H9 (cell line): ENCODE results near the gene OR10H1. TPM values are rescaled to one million over a fixed set of nuclear protein-coding genes. Genes with fewer than 3 reads are reported as not detected.
"Not testable (repeated sequence)": the region's sequence is repeated elsewhere in the genome, so short reads cannot be mapped to it uniquely, and the experiment has no call there.

ENCODE experiments used
- DNase-seq: peaks from one replicate; pipeline ENCODE4 v3.0.0-alpha.2; 2017
- H2AFZ ChIP-seq: one replicate; pipeline ENCODE4 v1.6.1; 2013; ENCODE audit warnings: mild to moderate bottlenecking, low read length, control low read depth, moderate library complexity
- H2AK5ac ChIP-seq: 2 replicates; pipeline ENCODE4 v1.6.1; 2013; ENCODE audit warnings: low read length, control low read depth, mixed read lengths; ENCODE audit not compliant: insufficient read length
- H2BK120ac ChIP-seq: one replicate; pipeline ENCODE4 v1.6.1; 2013; ENCODE audit warnings: low read depth, mild to moderate bottlenecking, low read length, control low read depth, inconsistent platforms; ENCODE audit not compliant: poor library complexity, severe bottlenecking
- H2BK12ac ChIP-seq: 2 replicates; pipeline ENCODE4 v1.6.1; 2013; ENCODE audit warnings: low read length, control low read depth, mixed read lengths, low read depth; ENCODE audit not compliant: insufficient read length
- H2BK15ac ChIP-seq: 2 replicates; pipeline ENCODE4 v1.6.1; 2013; ENCODE audit warnings: low read depth, low read length, control low read depth
- H2BK20ac ChIP-seq: one replicate; pipeline ENCODE4 v1.6.1; 2013; ENCODE audit warnings: low read depth, mild to moderate bottlenecking, low read length, control low read depth, inconsistent platforms; ENCODE audit not compliant: poor library complexity, severe bottlenecking
- H2BK5ac ChIP-seq: 2 replicates; pipeline ENCODE4 v1.6.1; 2013; ENCODE audit warnings: low read length, control low read depth, mixed read lengths; ENCODE audit not compliant: insufficient read length
- H3K14ac ChIP-seq: 2 replicates; pipeline ENCODE4 v1.6.1; 2013; ENCODE audit warnings: low read length, control low read depth; ENCODE audit not compliant: insufficient read depth
- H3K18ac ChIP-seq: 2 replicates; pipeline ENCODE4 v1.6.1; 2013; ENCODE audit warnings: low read depth, mild to moderate bottlenecking, mixed read lengths, low read length, control low read depth; ENCODE audit not compliant: insufficient read length
- H3K23ac ChIP-seq: 2 replicates; pipeline ENCODE4 v1.6.1; 2013; ENCODE audit warnings: low read length, control low read depth, mixed read lengths, low read depth; ENCODE audit not compliant: insufficient read length
- H3K23me2 ChIP-seq: 2 replicates; pipeline ENCODE4 v1.6.1; 2013; ENCODE audit warnings: low read depth, mild to moderate bottlenecking, mixed read lengths, low read length, control low read depth; ENCODE audit not compliant: insufficient read length, poor library complexity, severe bottlenecking
- H3K27ac ChIP-seq: 2 replicates; pipeline ENCODE4 v1.5.1; 2013; ENCODE audit warnings: low read length, control low read depth, mixed read lengths, low read depth; ENCODE audit not compliant: insufficient read length
- H3K27me3 ChIP-seq: 2 replicates; pipeline ENCODE4 v1.6.1; 2013; ENCODE audit warnings: low read length, control low read depth, inconsistent platforms; ENCODE audit not compliant: insufficient read depth
- H3K4ac ChIP-seq: 2 replicates; pipeline ENCODE4 v1.6.1; 2013; ENCODE audit warnings: low read depth, mild to moderate bottlenecking, control low read depth, inconsistent platforms, low read length, moderate library complexity
- H3K4me1 ChIP-seq: 2 replicates; pipeline ENCODE4 v1.6.1; 2013; ENCODE audit warnings: low read length, control low read depth, inconsistent platforms; ENCODE audit not compliant: insufficient read depth
- H3K4me2 ChIP-seq: 2 replicates; pipeline ENCODE4 v1.6.1; 2013; ENCODE audit warnings: low read length, control low read depth, mixed read lengths; ENCODE audit not compliant: insufficient read length, insufficient read depth
- H3K56ac ChIP-seq: 2 replicates; pipeline ENCODE4 v1.6.1; 2013; ENCODE audit warnings: low read depth, mild to moderate bottlenecking, mixed read lengths, low read length, control low read depth; ENCODE audit not compliant: insufficient read length
- H3K79me1 ChIP-seq: 2 replicates; pipeline ENCODE4 v1.6.1; 2013; ENCODE audit warnings: low read depth, mild to moderate bottlenecking, moderate library complexity, low read length, control low read depth, inconsistent platforms; ENCODE audit not compliant: insufficient read depth, poor library complexity, severe bottlenecking
- H3K79me2 ChIP-seq: 2 replicates; pipeline ENCODE4 v1.6.1; 2013; ENCODE audit warnings: low read length, control low read depth, inconsistent platforms; ENCODE audit not compliant: insufficient read depth
- H3K9ac ChIP-seq: 2 replicates; pipeline ENCODE4 v1.6.1; 2013; ENCODE audit warnings: low read length, control low read depth, mixed read lengths; ENCODE audit not compliant: insufficient read length; ENCODE audit errors: extremely low read depth
- H3K9me3 ChIP-seq: one replicate; pipeline ENCODE4 v1.6.1; 2013; ENCODE audit warnings: low read depth, low read length, inconsistent platforms; ENCODE audit not compliant: control insufficient read depth
- H3T11ph ChIP-seq: one replicate; pipeline ENCODE4 v1.6.1; 2013; ENCODE audit warnings: mild to moderate bottlenecking, low read length, control low read depth, inconsistent platforms
- H4K20me1 ChIP-seq: one replicate; pipeline ENCODE4 v1.6.1; 2013; ENCODE audit not compliant: control insufficient read depth, insufficient read length, insufficient read depth
- H4K5ac ChIP-seq: 2 replicates; pipeline ENCODE4 v1.6.1; 2013; ENCODE audit warnings: low read depth, mild to moderate bottlenecking, mixed read lengths, low read length, control low read depth; ENCODE audit not compliant: insufficient read length
- H4K8ac ChIP-seq: replicated peaks from 2 replicates; pipeline ENCODE4 v1.6.1; 2013; ENCODE audit warnings: low read length, control low read depth, mixed read lengths, low read depth; ENCODE audit not compliant: insufficient read length
- H4K91ac ChIP-seq: 2 replicates; pipeline ENCODE4 v1.6.1; 2013; ENCODE audit warnings: low read depth, mild to moderate bottlenecking, moderate library complexity, mixed read lengths, low read length, control low read depth; ENCODE audit not compliant: insufficient read length
- H3K27ac Mint-ChIP-seq, 3 experiments: 2 replicates in 2 of 3; 3 replicates in 1 of 3; pipeline ENCODE4 v1.8.0; 2020 to 2021; ENCODE audit warnings: mixed read lengths in 3 of 3, mild to moderate bottlenecking in 1 of 3, moderate library complexity in 1 of 3
- H3K27me3 Mint-ChIP-seq: 2 replicates; pipeline ENCODE4 v1.8.0; 2021; ENCODE audit warnings: low read depth, mild to moderate bottlenecking, moderate library complexity, mixed read lengths
- H3K36me3 Mint-ChIP-seq, 3 experiments: 2 replicates in 2 of 3; 3 replicates in 1 of 3; pipeline ENCODE4 v1.8.0; 2020 to 2021; ENCODE audit warnings: low read depth in 3 of 3, mixed read lengths in 3 of 3; ENCODE audit not compliant: insufficient read depth in 1 of 3
- H3K4me1 Mint-ChIP-seq, 2 experiments: 2 replicates each; pipeline ENCODE4 v1.8.0; 2020; ENCODE audit warnings: mixed read lengths in 2 of 2
- H3K4me3 Mint-ChIP-seq, 2 experiments: 2 replicates in 1 of 2; 3 replicates in 1 of 2; pipeline ENCODE4 v1.8.0; 2020 to 2021; ENCODE audit warnings: mild to moderate bottlenecking in 2 of 2, mixed read lengths in 2 of 2, moderate library complexity in 1 of 2
- H3K9me3 Mint-ChIP-seq, 2 experiments: 2 replicates in 1 of 2; 3 replicates in 1 of 2; pipeline ENCODE4 v1.8.0; 2020; ENCODE audit warnings: mild to moderate bottlenecking in 2 of 2, mixed read lengths in 2 of 2, moderate library complexity in 1 of 2
- WGBS: extraction: QIAGEN DNeasy Blood & Tissue Kit; methylation state at CpG from one replicate; pipeline ENCODE4 v1.1.7; 2013; ENCODE audit warnings: missing lambda C conversion rate, low lambda C conversion rate, mixed read lengths; ENCODE audit not compliant: insufficient read length; ENCODE audit errors: extremely low coverage; 5-methylcytosine and 5-hydroxymethylcytosine counted together
- total RNA-seq: library from RNA; stranded (reverse); gene quantifications from 2 replicates; pipeline ENCODE4 v1.2.1, GENCODE V29; 2021
- TF ChIP-seq, protein P1 (sequence below): fragments of 200-600 bp; sonication (generic); conservative IDR thresholded peaks from 3 replicates; pipeline ENCODE4 v1.8.0; 2021; ENCODE audit warnings: antibody characterized with exemption, mild to moderate bottlenecking

The OR10H1 gene
- total RNA-seq, 1 experiment from 2014 or later: not detected

- no peak overlapping the region for H4K91ac ChIP-seq
- H3K27ac Mint-ChIP-seq: no peak overlapping the region
- no peak overlapping the region for H2BK15ac ChIP-seq
- H4K20me1 ChIP-seq: no peaks in the 10 kb centered on the region
- H2AK5ac ChIP-seq: no peak overlapping the region
- no peak overlapping the region for H3K4me2 ChIP-seq
- no peak overlapping the region for H3K4me3 Mint-ChIP-seq
- H2BK5ac ChIP-seq: no peak overlapping the region
- H3K4ac ChIP-seq: no peak overlapping the region
- DNase-seq: no peak
- no peak overlapping the region for H4K5ac ChIP-seq
- H3K27ac ChIP-seq: no peak overlapping the region
- no peak overlapping the region for H3K18ac ChIP-seq
- H3K27me3 Mint-ChIP-seq: peaks cover 5% of the 10 kb centered on the region; the same call in 1 of the 2 replicates
- no peak overlapping the region for H2BK120ac ChIP-seq
- H3K9me3 Mint-ChIP-seq: peaks cover 86 to 95% of the 10 kb centered on the region in 2 experiments
- TF ChIP-seq, protein P1, sequence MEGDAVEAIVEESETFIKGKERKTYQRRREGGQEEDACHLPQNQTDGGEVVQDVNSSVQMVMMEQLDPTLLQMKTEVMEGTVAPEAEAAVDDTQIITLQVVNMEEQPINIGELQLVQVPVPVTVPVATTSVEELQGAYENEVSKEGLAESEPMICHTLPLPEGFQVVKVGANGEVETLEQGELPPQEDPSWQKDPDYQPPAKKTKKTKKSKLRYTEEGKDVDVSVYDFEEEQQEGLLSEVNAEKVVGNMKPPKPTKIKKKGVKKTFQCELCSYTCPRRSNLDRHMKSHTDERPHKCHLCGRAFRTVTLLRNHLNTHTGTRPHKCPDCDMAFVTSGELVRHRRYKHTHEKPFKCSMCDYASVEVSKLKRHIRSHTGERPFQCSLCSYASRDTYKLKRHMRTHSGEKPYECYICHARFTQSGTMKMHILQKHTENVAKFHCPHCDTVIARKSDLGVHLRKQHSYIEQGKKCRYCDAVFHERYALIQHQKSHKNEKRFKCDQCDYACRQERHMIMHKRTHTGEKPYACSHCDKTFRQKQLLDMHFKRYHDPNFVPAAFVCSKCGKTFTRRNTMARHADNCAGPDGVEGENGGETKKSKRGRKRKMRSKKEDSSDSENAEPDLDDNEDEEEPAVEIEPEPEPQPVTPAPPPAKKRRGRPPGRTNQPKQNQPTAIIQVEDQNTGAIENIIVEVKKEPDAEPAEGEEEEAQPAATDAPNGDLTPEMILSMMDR: no peak
- no CpG with 5 or more reads among the region's 7 CpGs for WGBS
- no peaks in the 10 kb centered on the region for H3K79me1 ChIP-seq
- H2BK20ac ChIP-seq: no peak overlapping the region
- no peak overlapping the region for H2AFZ ChIP-seq
- no peak overlapping the region for H3K23ac ChIP-seq
- no peak overlapping the region for H2BK12ac ChIP-seq
- H3K27me3 ChIP-seq: no peaks in the 10 kb centered on the region
- H3K9me3 ChIP-seq: peaks cover 96% of the 10 kb centered on the region
- H3K23me2 ChIP-seq: no peaks in the 10 kb centered on the region
- H3K14ac ChIP-seq: no peak overlapping the region
- H3K4me1 Mint-ChIP-seq: no peaks in the 10 kb centered on the region
- H3K9ac ChIP-seq: no peak overlapping the region
- no peak overlapping the region for H3K56ac ChIP-seq
- no peak overlapping the region for H3T11ph ChIP-seq
- H3K79me2 ChIP-seq: no peaks in the 10 kb centered on the region
- peaks cover 7 to 22% (median 15%) of the 10 kb centered on the region in 3 experiments; a peak in 6 of 7 replicates for H3K36me3 Mint-ChIP-seq
- H4K8ac ChIP-seq: no peak overlapping the region
- no peaks in the 10 kb centered on the region for H3K4me1 ChIP-seq
These were observed 5.1 kb downstream of the OR10H1 start for GRCh38 chr19:15810335-15810734.

DNA sequence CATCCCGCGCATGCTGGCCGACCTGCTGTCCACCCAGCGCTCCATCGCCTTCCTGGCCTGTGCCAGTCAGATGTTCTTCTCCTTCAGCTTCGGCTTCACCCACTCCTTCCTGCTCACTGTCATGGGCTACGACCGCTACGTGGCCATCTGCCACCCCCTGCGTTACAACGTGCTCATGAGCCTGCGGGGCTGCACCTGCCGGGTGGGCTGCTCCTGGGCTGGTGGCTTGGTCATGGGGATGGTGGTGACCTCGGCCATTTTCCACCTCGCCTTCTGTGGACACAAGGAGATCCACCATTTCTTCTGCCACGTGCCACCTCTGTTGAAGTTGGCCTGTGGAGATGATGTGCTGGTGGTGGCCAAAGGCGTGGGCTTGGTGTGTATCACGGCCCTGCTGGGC lies 21.2 kb downstream of the OR10H1 start:
- peaks cover 77% of the 10 kb centered on the region for H3K9me3 ChIP-seq
- H3K4me3 Mint-ChIP-seq: not testable (repeated sequence)

More for the DNA sequence above, 21.2 kb downstream of the OR10H1 start:
- not testable (repeated sequence) for H4K91ac ChIP-seq, H4K20me1 ChIP-seq, H3K79me1 ChIP-seq, H4K8ac ChIP-seq, H4K5ac ChIP-seq, H2BK120ac ChIP-seq, H3K9ac ChIP-seq, H3K27ac ChIP-seq, H2AK5ac ChIP-seq, H3T11ph ChIP-seq, H2BK20ac ChIP-seq, H3K27me3 ChIP-seq, H3K23ac ChIP-seq, H3K4ac ChIP-seq, H3K56ac ChIP-seq, H2AFZ ChIP-seq, H2BK12ac ChIP-seq, H3K27me3 Mint-ChIP-seq, H3K4me1 Mint-ChIP-seq, H2BK5ac ChIP-seq, H3K4me2 ChIP-seq, H3K27ac Mint-ChIP-seq, H2BK15ac ChIP-seq, H3K23me2 ChIP-seq, H3K4me1 ChIP-seq, H3K18ac ChIP-seq, DNase-seq, H3K14ac ChIP-seq, H3K79me2 ChIP-seq
- no CpG with 5 or more reads among the region's 18 CpGs for WGBS
- Mint-ChIP-seq H3K36me3 (peaks cover 21 to 44% (median 35%) of the 10 kb centered on the region in 3 experiments), H3K9me3 (peaks cover 89 to 96% of the 10 kb centered on the region in 2 experiments)
